Muscle of back (tissue), 11 donors: ENCODE results near the gene CCDC57. TPM values are rescaled to one million over a fixed set of nuclear protein-coding genes. Genes with fewer than 3 reads are reported as not detected.

Experiments
- DNase-seq, 3 donors: peaks; one replicate each; pipeline versions ENCODE4 v3.0.0 to v3.0.0-alpha.2; 2013
- polyA plus RNA-seq, 10 donors: library from polyadenylated mRNA; unstranded; fragments of 120-200 nt; gene quantifications; one replicate each; pipeline ENCODE4 v1.2.1, GENCODE V29; 2013; ENCODE audit not compliant: insufficient read length in 10 of 10

Gene CCDC57
- polyA plus RNA-seq, 10 donors: 15.7 to 32.8 (median 22.1) TPM

GRCh38 chr17:82081966-82082365, 130.7 kb downstream of the CCDC57 start:
- peak in 1 of 3 donors; percentile 0 for DNase-seq

GRCh38 chr17:82081546-82081945, 131.1 kb downstream of the CCDC57 start:
- peak in 1 of 3 donors; percentile 10 for DNase-seq

- peak in 1 of 3 donors; percentile 12 for DNase-seq
Observed at GRCh38 chr17:82080789-82081464, 131.7 kb downstream of the CCDC57 start.

- peak in 1 of 3 donors; percentile 7 for DNase-seq
Observed at GRCh38 chr17:82080048-82080788, 132.4 kb downstream of the CCDC57 start.

- DNase-seq: peak in 1 of 3 donors; percentile 11
Observed at GRCh38 chr17:82079001-82079677, 133.5 kb downstream of the CCDC57 start.

GRCh38 chr17:82078433-82078832, 134.2 kb downstream of the CCDC57 start:
- DNase-seq: no peak

- DNase-seq: peak in 2 of 3 donors; percentile 64 to 81
Observed at GRCh38 chr17:82077617-82078358, 134.9 kb downstream of the CCDC57 start.

GRCh38 chr17:82076785-82077591, 135.7 kb downstream of the CCDC57 start:
- DNase-seq: peak in 1 of 3 donors; percentile 78

- DNase-seq: no peak
Observed at GRCh38 chr17:82076018-82076784, 136.4 kb downstream of the CCDC57 start.

GRCh38 chr17:82073446-82073845, 139.2 kb downstream of the CCDC57 start:
- no peak for DNase-seq

- DNase-seq: no peak
Observed at GRCh38 chr17:82072827-82073226, 139.8 kb downstream of the CCDC57 start.

- no peak for DNase-seq
Observed at GRCh38 chr17:82070611-82071010, 142.0 kb downstream of the CCDC57 start.

GRCh38 chr17:82065638-82066303, 146.9 kb downstream of the CCDC57 start, which contains the start of gene DUS1L:
Gene DUS1L, minus strand, starts transcription at chr17:82065804. Its CDS starts 745 bp downstream, at chr17:82065059.
- DNase-seq: peak; percentile 51 to 82 (median 74)

- DNase-seq: no peak
Observed at GRCh38 chr17:82065193-82065637, 147.4 kb downstream of the CCDC57 start.

GRCh38 chr17:82064433-82065192, 148.0 kb downstream of the CCDC57 start:
- no peak for DNase-seq

- DNase-seq: no peak
Observed at GRCh38 chr17:82063424-82064415, 148.9 kb downstream of the CCDC57 start.

GRCh38 chr17:82062984-82063368, 149.7 kb downstream of the CCDC57 start:
- DNase-seq: no peak
